IPS-18c (cell line): ENCODE measurements around the gene DCANP1.

Experiments
- H3K4me3 ChIP-seq: 2 replicates; pipeline ENCODE4 v1.7.0; 2013; ENCODE audit warnings: low read depth, mild to moderate bottlenecking, low read length, moderate library complexity; ENCODE audit not compliant: insufficient read depth
- H3K9me3 ChIP-seq: one replicate; pipeline ENCODE4 v1.6.1; 2013; ENCODE audit warnings: mild to moderate bottlenecking, low read length, moderate library complexity; ENCODE audit not compliant: control insufficient read depth, insufficient read depth

Gene DCANP1

DNA sequence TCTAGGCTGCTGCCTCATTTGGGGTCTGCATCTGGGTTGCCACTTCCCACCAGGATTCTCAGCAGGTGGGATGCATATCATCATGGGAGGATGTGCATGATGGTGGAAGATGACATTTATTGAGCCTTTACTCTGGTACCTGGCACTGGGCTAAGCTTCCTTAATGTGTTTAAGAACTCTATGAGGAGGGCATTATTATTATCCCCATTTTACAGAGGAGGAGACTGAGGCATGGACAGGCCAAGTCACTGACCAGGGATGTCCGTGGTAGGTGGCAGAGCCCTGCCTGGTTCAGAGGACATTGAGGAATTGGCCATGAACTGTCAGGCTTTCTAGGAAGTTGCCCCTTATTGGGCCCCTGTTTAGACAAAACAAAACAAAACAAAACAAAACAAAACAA, 36.1 kb upstream of the DCANP1 start:
- H3K9me3 ChIP-seq = no peaks in the 10 kb centered on the region
- no peak overlapping the region for H3K4me3 ChIP-seq

DNA sequence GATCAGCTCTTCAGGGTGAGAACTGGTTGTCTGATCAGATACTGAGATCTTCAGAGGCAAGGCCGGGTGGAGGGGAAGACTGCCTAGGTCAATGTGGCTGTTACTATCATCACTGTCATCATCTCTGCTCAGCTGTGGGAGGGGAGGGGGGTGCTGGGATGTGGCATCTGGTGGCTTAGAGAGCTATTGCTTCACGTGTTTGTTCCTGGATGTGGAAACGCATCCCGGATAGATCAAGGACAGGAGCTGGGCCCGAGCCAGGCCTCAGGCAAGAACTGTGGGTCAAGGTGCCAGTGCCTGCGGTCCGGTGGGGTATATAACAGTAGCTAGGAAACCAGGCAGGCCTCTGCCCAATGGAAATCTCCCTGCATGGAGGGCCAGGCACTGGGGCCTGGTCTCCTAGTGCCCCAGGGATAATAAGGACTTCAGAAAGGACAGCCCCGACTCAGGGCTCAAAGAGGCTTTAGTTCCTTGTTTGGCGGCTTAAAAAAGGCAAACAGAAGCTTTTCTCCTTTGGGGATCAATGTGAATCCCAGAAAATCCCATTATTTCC, 35.3 kb upstream of the DCANP1 start:
- no peaks in the 10 kb centered on the region for H3K9me3 ChIP-seq
- H3K4me3 ChIP-seq = no peak overlapping the region

DNA sequence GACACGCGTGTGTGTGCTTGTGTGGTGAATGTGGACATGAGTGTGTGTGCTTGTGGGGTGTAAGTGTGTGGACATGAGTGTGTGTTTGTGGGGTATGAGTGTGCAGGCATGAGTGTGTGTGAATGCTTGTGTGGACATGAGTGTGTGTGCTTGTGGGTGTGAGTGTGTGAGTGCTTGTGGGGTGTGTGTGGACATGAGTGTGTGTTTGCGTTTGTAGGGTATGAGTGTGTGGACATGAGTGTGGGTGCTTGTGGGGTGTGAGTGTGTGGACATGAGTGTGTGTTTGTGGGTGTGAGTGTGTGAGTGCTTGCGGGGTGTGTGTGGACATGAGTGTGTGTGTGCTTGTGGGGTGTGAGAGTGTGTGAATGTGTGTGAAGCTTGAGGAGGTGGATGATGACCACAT, 34.8 kb upstream of the DCANP1 start:
- no peaks in the 10 kb centered on the region for H3K9me3 ChIP-seq

DNA sequence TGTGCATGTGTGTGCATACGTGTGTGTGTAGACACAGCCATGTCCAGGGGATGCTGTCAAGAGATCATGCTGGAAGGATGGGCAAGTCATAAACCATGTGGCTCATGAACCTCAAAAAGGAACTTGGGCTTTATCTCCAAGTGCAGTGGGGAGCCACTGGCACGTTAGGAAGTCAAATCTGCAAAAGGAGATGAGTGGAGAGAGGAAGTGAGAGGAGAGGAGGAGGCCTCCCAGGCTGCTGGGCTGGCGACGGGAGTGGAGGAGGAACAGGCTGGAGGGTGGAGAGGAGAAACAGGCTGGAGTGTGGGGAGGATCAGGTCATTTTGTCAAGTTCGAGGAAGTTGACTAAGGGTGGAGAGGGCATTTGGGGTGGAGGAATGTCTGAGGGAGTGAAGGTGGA, 34.2 kb upstream of the DCANP1 start:
- no peaks in the 10 kb centered on the region for H3K9me3 ChIP-seq
- no peak overlapping the region for H3K4me3 ChIP-seq

More for the DNA sequence above, 34.8 kb upstream of the DCANP1 start:
- no peak overlapping the region for H3K4me3 ChIP-seq

DNA sequence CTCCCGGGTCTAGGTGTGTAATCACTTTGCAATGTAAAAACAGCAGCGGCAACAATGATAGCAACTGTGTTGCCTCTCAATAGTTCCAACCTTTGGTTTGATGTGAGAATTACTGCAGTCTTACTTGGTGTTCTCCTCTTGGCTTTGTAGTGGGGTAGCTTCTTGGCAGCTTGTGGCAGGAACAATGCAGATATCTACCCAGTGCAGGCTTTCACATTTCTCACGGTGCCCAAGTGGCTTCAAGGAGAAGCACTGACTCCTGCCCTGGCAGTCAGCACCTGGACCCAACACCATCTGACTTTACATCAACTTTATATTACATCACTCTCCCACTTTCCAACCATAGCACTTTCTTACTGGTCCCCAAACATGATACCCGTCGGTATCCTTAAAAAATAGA, 33.4 kb upstream of the DCANP1 start:
- Histone ChIP-seq H3K4me3 (no peak overlapping the region), H3K9me3 (no peaks in the 10 kb centered on the region)

DNA sequence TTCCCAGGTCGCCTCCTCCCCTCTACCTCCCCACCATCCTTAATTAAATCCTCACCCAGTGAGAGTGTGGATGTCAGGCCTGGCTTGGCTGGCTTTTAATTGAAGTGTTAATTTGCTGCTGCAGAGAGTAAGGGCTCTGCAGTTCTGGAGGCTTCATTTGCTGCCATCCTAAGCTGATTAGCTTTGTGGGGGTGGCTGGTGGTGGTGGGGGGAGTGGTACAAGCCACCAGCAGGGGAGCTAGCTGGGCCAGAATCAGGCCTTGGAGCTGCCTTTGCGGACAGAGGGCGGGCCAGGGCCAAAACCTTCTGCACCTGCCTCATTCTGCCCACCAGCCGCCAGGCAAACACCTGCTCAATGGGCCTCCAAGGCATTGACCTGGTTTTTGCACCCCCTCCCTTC, 31.8 kb upstream of the DCANP1 start:
- Histone ChIP-seq H3K4me3 (no peak overlapping the region), H3K9me3 (no peaks in the 10 kb centered on the region)

DNA sequence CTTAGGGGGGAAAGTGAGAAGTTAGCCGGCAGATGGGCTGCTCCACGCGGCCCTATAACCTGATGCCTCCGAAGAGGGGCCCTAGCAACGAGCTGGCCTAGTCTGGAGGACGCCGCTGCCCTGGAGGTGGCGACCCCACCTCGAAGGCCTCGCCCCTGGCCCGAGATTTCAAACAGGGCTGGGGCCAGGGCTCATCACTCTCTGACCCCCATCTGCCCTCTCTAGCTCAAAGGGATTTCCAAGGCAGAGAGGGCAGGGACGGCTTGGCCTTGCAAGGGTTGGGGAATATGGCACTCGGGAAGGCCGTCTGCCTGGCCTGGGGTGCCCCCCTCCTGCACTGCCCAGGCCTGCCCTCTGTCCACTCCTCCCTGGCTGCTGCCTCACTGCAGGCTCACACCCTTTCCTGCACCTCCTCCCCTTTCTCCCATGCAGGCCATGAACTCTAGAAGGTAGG, 30.5 kb upstream of the DCANP1 start:
- Histone ChIP-seq H3K4me3 (no peak overlapping the region), H3K9me3 (no peaks in the 10 kb centered on the region)

DNA sequence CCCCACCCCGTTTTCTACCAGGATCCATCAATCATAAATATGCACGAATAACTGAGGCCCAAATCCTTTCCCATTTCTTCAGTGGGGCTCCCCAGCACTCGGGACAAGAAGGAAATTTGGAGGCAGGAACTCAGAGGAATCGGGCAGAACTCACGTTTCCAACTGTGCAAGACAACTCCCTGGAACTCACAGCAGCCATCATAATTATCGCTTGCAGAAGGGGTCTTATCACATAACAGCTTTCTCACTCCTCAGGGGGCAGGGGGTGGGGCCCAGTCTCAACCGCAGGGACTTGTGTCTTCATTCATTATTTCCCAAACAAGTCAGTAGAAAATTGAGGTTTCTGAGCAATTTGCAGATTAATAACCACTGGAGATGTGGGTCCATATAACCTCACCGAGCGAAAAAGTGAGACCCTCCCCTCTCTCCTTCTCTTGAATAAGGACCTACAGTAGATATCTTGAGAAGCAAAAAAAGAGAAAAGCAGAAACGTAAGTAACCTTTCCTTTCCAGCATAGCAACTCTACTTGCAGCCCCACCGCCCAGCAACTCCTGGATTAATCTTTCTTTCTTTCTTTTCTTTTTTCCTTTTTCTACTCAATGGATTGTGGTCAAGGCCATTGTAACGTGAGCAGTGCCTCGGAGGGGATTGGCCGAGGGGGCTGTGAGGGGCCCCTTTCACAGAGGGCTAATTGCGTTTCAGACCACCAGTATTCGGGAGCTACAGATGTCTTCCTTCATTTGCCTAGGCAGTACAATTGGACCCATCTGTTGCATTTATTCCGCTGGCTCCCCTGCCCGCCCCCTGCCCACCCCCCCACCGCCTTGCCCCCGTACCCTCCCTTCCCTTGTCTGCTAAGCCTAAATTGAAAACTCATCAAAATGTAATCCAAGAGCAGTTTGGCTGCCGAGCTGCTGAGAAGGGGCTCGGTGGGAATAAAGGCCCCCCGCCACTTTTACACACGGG, 29.8 kb upstream of the DCANP1 start:
- Histone ChIP-seq H3K4me3 (no peak overlapping the region), H3K9me3 (no peaks in the 10 kb centered on the region)

DNA sequence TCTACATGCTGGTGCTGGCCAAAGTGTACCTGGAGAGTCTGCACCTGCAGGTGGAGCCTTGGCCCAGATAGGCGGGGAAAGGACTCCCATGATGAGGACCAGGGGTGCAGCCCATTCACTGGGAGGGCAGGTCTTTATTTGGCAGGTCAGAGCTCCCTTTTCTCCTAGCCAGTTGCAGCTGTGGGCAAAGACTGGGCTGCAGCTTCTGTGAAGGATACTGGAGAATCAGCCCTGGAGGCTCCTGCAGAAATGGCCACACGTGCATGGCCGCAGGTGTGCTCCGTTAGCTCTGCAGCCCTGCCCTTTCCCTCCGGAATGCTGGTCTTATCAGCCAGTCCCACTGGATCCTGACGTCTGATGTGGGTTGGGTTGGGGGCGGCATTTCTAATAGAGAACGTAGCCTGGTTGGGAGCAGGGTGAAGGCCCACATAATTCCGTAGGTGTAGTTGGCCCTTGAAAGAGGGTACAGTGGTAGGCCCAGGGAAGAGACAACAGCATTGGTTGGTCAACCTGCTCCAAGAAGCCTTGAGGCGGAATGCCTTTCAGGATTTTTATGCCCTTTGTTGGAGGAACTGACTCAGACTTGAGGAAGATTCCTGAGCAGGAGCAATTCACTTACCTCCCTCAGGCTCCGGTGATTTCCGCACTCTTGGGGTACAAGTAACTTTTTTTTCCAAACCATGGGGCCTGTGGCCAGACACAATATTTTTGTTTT, 27.0 kb upstream of the DCANP1 start:
- no peak overlapping the region for H3K4me3 ChIP-seq

DNA sequence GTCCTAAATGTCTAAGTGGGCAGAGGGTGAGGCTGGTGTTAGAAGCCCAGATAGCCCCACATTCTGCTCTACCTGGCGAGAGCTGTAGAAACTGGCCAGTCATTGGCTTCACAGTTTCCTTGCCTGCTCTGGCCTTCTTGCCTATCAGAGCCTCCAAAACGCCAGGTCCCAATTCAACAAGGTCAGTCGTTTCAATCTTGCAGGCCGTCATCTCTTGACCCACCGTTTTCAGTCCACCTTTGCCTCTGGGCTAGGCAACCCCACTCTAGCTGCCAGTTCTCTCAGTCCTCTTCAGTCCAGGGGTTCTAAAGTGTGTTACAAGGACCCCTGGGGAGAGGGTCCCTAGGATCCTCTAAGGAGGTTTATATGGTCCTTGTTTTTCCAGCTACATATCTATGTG, 25.0 kb upstream of the DCANP1 start:
- Histone ChIP-seq H3K4me3 (no peak overlapping the region), H3K9me3 (no peaks in the 10 kb centered on the region)

More for the DNA sequence above, 27.0 kb upstream of the DCANP1 start:
- no peaks in the 10 kb centered on the region for H3K9me3 ChIP-seq

DNA sequence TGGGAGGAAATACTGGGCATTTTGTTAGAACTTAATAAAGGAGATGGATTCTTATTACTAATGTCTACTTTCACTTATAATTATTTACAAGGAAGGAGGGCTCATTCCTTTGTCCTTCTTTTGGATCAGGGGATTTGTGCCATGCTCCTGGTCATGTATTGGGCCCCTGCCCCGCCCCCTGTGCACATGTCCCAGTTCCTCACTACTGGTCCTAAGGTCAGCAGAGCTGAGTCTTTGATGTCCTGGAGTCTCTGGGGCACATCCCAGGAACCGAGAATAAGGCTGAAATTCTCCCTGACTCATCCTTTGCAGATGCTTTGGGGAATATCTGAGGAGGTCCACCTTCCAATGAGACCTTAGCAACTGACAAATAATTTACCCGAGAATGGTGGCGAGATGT, 24.6 kb upstream of the DCANP1 start:
- H3K4me3 ChIP-seq = no peak overlapping the region
- no peaks in the 10 kb centered on the region for H3K9me3 ChIP-seq

DNA sequence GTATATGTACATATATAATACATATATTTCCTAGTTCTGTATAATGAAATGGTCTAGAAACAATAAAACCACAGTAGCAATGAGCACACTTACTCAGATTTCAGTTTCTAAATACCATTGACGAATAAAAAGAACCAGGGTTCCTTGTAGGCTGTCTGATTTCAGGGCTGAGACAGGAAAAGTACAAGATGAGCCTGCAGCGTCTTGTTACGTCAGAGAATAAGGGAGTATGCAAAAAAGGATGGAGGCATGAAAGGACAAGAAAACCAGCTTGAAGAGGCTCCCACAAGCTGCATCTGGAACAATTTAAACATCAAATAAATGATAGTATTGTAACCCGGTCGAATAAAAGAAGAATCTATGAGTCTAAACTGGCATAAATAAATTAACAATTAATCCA, 22.8 kb upstream of the DCANP1 start:
- no peaks in the 10 kb centered on the region for H3K9me3 ChIP-seq
- H3K4me3 ChIP-seq = no peak overlapping the region

DNA sequence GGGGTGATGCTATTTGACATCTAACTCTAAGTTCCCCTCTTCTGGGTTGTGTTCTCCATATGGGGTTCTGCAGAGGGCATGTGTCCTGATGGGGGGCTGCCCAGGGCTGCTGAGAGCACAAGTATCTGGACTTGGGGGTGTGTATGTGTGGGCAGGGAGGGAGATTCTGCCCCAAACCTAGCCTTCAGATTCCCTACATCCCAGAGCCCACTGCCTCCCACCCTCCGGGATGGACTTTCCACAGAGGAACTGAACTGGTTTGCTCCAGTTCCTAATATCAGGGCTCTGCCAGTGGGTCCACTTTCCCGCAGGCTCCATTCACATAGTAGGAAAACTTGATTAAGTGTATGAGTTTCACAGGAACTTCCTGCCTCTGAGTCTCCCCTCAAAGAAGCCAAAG, 21.4 kb upstream of the DCANP1 start:
- Histone ChIP-seq H3K4me3 (no peak overlapping the region), H3K9me3 (no peaks in the 10 kb centered on the region)

DNA sequence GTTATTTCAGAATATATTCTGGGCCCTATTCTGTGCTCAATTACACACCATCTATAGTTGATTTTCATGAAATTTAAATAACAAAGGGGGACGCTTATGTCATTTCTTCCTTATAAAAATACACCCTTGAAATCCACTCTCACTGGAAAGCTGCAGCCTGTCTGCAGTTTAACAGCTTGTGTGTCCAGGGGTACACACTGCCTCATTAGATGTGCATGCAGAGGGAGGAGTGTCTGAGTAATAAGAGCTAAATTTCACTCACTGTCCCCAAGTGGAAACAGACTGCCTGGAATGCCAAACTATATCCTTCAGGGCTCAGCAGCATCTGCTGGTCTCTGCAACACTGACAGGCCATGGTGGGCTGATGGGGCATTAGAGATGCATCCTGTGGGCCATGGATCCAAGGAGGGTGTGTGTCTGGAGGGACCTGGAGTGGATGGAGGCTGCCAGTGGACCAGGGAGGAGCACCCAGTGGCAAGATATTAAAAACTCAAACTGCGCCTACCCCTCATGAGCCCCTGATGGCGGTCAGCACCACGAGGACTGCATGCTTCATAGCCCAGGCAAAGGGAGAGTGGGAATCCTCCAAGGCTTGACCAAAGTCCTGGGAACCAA, 20.8 kb upstream of the DCANP1 start:
- Histone ChIP-seq H3K9me3 (no peaks in the 10 kb centered on the region), H3K4me3 (no peak overlapping the region)

DNA sequence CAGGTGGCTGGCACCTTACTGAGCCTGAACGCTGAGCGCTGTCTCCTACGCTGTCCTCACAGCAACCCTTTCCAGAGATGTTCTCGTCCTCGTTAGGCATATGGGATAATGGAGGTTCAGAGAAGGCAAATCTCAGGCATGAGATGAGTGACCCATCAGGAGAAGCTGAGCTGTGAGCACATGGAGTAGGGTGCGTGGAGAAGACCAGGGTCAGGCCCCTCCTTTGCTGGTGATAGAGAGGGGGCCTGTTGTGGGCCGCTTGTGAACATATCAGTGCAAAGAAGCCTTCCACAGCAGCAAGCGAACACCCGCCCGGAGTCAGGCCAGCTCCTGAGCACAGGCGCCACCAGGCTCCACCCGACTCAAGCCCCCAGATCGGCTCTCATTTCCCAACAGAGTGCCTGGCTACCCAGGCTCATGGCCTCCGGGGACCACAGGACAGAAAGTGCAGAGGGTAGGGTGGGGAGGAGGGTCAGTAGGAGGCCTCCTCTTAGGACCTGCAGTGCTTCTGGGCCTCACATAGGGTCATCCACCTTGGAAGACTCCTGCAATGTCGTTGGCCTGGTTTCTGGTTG, 20.0 kb upstream of the DCANP1 start:
- Histone ChIP-seq H3K9me3 (no peaks in the 10 kb centered on the region), H3K4me3 (no peak overlapping the region)

DNA sequence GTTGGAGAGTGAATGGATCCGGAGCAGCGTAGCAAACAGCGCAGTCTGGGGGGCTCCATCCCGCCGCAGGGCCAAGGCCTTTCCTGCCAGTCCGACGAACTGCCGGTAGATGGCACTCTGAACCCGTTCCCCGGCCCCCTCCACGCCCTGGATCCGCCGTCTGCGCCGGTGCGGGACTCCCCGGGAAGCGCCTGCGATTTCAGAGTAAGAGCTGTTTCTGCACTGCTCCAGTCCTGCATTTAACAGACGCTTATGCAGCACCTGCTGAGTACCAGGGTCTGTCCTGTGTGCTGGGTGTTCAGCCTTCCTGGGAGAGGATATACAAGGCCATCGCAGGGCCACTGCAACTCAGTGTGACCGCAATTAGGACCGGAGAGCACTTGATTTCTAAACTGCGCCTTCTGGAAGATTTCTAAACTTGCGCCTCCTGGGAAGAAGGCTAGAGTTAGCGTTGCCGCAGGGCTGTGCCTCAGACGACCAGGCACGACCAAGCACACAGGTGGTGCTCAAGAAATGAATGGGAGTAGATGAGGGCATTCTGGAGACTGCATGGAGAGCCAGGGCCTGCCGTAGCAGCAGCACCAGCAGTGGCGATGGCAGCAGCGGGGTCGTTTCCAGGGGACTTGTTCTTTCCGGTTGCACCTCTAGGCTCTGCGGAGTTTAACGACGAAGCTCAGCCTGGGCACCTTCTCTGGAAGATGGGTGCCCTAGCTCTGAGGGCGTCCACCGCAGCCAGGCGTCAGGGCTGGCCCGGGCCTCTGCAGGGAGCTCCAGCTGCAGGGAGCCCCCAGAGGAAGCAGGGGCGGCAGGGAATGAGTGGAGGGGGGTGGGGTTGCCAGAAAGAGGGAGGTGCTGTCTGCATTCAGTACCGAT, 19.3 kb upstream of the DCANP1 start:
- Histone ChIP-seq H3K9me3 (no peaks in the 10 kb centered on the region), H3K4me3 (peak overlapping the region; percentile 39)
